GM10266 (cell line): ENCODE measurements around the gene PAX1.

Experiments
- DNase-seq: peaks from one replicate; pipeline ENCODE4 v3.0.0; 2012; ENCODE audit errors: extremely low spot score
- TF ChIP-seq, protein P1 (sequence below): IDR thresholded peaks from 2 replicates; pipeline ENCODE4 v1.5.1; 2012; ENCODE audit warnings: mild to moderate bottlenecking, low read depth; ENCODE audit not compliant: control insufficient read depth, insufficient read depth; ENCODE audit errors: missing control alignments

Gene PAX1

DNA sequence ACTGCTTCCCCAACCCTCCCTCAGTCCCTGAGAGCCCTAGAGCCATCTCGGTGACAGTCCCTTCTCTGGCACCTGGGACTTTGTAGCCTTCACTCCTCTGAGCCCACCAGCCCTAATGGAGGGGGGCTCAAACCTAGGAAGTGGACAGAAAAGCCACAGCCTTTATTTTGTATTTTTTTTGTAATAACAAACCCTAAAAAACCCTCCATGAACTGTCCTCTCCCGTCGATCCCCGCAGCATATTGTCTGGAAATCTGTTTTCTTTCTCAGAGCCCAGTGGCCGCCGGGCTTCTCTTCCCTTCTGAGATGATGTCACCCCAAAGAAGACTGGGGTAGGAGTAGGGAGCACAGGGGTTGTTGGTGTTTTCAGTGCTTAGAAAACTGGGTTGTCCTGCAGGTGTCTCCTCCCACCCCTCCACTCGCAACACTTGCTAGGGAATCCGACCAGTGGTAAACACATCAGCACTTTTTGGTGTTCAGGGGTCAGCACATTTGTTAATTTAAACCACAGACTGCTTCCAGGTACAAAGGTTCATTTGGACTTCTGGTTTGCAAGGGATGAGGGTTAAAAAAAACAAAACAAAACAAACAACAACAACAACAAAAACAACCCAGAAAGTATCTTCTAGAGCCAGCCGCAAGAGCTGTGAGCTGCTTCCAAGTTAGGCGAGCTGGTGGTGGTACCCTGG is 9.9 kb downstream of the PAX1 start:
- DNase-seq = no peak

DNA sequence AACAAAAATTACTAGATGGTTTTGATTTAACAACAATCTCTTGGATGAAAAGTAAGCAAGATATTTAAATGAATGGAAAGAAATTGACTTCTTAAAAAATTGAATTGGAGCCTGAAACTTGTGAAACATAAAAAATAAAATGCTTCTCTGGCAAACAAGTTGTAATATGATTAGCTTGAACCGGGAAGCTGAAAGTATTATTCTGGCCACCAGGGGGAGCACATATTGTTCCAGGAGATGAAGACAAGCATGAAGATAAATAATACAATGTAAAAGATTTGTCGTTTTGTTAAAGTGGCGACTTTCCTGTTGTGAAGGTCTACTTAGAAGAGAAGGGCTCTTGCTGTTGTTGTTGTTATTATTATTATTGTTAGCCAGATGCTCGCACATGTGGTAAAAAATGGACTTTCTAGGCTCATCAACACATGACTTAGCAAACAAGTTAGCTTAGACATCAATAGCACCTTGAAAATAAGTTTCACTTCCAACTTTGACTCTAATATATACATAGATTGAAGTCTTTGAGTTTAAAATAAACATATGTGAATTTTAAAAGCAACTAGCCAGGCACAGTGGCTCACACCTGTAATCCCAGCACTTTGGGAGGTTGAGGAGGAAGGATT is 14.2 kb downstream of the PAX1 start:
- DNase-seq = peak; percentile 77
- TF ChIP-seq, protein P1, sequence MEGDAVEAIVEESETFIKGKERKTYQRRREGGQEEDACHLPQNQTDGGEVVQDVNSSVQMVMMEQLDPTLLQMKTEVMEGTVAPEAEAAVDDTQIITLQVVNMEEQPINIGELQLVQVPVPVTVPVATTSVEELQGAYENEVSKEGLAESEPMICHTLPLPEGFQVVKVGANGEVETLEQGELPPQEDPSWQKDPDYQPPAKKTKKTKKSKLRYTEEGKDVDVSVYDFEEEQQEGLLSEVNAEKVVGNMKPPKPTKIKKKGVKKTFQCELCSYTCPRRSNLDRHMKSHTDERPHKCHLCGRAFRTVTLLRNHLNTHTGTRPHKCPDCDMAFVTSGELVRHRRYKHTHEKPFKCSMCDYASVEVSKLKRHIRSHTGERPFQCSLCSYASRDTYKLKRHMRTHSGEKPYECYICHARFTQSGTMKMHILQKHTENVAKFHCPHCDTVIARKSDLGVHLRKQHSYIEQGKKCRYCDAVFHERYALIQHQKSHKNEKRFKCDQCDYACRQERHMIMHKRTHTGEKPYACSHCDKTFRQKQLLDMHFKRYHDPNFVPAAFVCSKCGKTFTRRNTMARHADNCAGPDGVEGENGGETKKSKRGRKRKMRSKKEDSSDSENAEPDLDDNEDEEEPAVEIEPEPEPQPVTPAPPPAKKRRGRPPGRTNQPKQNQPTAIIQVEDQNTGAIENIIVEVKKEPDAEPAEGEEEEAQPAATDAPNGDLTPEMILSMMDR = peak; percentile 76

More for the DNA sequence above, 9.9 kb downstream of the PAX1 start:
- TF ChIP-seq, protein P1 = no peak

DNA sequence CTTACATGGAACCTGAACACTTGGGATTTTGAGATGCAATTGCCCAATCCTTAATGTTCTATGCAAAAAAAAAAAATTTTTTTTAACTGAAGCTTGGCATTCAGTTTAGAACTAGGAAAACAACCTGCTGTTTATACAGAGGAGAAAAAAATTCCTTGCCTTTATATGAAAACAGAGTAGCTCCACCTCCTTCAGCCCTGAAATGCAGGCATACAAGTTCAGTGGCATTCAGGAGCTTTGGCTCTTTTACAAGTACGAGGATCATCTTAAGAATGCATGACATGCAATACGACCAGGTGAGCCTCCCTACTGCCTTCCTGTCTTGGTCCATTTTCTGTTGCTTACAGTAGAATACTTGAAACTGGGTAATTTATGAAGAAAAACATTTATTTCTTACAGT is 20.4 kb downstream of the PAX1 start:
- no peak for DNase-seq
- TF ChIP-seq, protein P1 = no peak

DNA sequence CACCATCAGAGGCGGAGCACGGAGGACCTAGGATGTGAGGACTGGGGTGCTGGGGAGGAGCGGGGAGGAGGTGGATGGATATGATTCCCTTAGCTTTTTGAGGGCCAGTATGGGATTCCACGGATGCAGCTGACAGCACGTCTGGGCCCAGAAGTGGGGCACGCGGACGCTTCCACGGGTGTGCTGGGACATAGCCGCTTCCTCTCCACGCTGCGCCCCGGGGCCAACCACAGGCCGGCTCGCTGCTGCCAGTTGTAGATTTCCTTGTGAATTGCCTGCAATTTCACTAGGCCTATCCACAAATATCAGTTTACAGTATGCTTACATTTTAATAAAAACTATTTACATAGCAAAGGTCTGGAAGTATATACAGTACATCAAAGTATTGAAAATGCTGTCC is 23.9 kb downstream of the PAX1 start:
- TF ChIP-seq, protein P1 = no peak
- DNase-seq = no peak

DNA sequence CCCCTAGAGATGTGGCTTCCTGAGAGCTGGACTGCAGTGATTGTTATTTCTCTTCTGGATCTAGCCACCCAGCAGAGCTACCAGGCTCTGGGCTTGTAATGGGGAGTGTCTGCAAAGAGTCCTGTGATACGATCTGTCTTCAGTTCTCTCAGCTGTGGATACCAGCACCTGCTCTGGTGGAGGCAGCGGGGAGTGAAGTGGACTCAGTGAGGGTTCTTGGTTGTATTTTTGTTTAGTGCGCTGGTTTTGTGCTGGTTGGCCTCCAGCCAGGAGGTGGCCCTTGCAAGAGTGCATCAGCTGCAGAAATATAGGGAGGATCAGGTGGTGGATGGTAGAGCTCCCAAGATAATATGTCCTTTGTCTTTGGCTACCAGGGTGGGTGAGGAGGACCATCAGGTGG is 33.7 kb downstream of the PAX1 start:
- DNase-seq = no peak
- TF ChIP-seq, protein P1 = no peak

DNA sequence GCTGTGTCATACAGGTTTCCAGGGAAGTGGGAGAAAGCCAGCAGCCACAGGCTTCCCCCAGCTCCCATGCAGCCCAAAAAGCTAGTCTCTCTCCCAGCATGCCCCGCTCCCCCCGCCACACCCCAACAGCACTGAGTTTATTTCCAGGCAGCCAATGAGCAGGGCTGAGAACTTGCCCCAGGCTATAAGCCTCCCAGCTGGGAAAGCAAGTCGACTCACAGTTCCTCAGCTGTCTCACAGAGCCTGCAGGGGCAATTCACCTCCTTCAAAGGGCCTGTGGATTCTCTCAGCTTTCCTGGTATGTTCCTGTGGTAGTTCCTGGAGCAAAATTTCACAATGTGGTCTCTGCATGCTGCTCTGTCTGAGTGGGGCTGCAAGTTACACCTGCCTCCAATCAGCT is 34.2 kb downstream of the PAX1 start:
- TF ChIP-seq, protein P1 = no peak
- no peak for DNase-seq

DNA sequence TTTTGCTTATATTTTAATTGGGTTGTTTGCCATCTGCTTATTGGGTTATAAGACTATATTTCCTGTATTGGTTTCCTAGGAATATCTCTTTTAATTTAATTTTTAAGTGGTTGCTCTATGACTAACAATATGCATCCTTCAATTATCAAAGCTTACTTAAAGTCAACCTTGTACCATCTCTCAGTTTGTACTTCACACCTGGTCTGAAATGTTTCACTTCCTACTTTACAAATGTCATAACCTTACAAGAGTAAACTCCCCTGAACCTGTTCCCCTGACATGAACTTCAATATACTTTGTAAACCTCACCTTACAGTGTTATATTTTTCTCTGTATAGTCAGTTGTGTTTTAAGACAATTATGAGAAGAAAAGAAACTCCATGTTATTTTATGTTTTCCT is 35.8 kb downstream of the PAX1 start:
- no peak for DNase-seq
- TF ChIP-seq, protein P1 = no peak
